H9 (cell line): Measurements from ENCODE around the gene IQCN. TPM values are rescaled to one million over a fixed set of nuclear protein-coding genes. Genes with fewer than 3 reads are reported as not detected.

Experiments
- DNase-seq: peaks from one replicate; pipeline ENCODE4 v3.0.0-alpha.2; 2017
- H2AFZ ChIP-seq: one replicate; pipeline ENCODE4 v1.6.1; 2013; ENCODE audit warnings: mild to moderate bottlenecking, low read length, control low read depth, moderate library complexity
- H2AK5ac ChIP-seq: 2 replicates; pipeline ENCODE4 v1.6.1; 2013; ENCODE audit warnings: low read length, control low read depth, mixed read lengths; ENCODE audit not compliant: insufficient read length
- H2BK120ac ChIP-seq: one replicate; pipeline ENCODE4 v1.6.1; 2013; ENCODE audit warnings: low read depth, mild to moderate bottlenecking, low read length, control low read depth, inconsistent platforms; ENCODE audit not compliant: poor library complexity, severe bottlenecking
- H2BK12ac ChIP-seq: 2 replicates; pipeline ENCODE4 v1.6.1; 2013; ENCODE audit warnings: low read length, control low read depth, mixed read lengths, low read depth; ENCODE audit not compliant: insufficient read length
- H2BK15ac ChIP-seq: 2 replicates; pipeline ENCODE4 v1.6.1; 2013; ENCODE audit warnings: low read depth, low read length, control low read depth
- H2BK20ac ChIP-seq: one replicate; pipeline ENCODE4 v1.6.1; 2013; ENCODE audit warnings: low read depth, mild to moderate bottlenecking, low read length, control low read depth, inconsistent platforms; ENCODE audit not compliant: poor library complexity, severe bottlenecking
- H2BK5ac ChIP-seq: 2 replicates; pipeline ENCODE4 v1.6.1; 2013; ENCODE audit warnings: low read length, control low read depth, mixed read lengths; ENCODE audit not compliant: insufficient read length
- H3K14ac ChIP-seq: 2 replicates; pipeline ENCODE4 v1.6.1; 2013; ENCODE audit warnings: low read length, control low read depth; ENCODE audit not compliant: insufficient read depth
- H3K18ac ChIP-seq: 2 replicates; pipeline ENCODE4 v1.6.1; 2013; ENCODE audit warnings: low read depth, mild to moderate bottlenecking, mixed read lengths, low read length, control low read depth; ENCODE audit not compliant: insufficient read length
- H3K23ac ChIP-seq: 2 replicates; pipeline ENCODE4 v1.6.1; 2013; ENCODE audit warnings: low read length, control low read depth, mixed read lengths, low read depth; ENCODE audit not compliant: insufficient read length
- H3K23me2 ChIP-seq: 2 replicates; pipeline ENCODE4 v1.6.1; 2013; ENCODE audit warnings: low read depth, mild to moderate bottlenecking, mixed read lengths, low read length, control low read depth; ENCODE audit not compliant: insufficient read length, poor library complexity, severe bottlenecking
- H3K27ac ChIP-seq: 2 replicates; pipeline ENCODE4 v1.5.1; 2013; ENCODE audit warnings: low read length, control low read depth, mixed read lengths, low read depth; ENCODE audit not compliant: insufficient read length
- H3K27me3 ChIP-seq: 2 replicates; pipeline ENCODE4 v1.6.1; 2013; ENCODE audit warnings: low read length, control low read depth, inconsistent platforms; ENCODE audit not compliant: insufficient read depth
- H3K4ac ChIP-seq: 2 replicates; pipeline ENCODE4 v1.6.1; 2013; ENCODE audit warnings: low read depth, mild to moderate bottlenecking, control low read depth, inconsistent platforms, low read length, moderate library complexity
- H3K4me1 ChIP-seq: 2 replicates; pipeline ENCODE4 v1.6.1; 2013; ENCODE audit warnings: low read length, control low read depth, inconsistent platforms; ENCODE audit not compliant: insufficient read depth
- H3K4me2 ChIP-seq: 2 replicates; pipeline ENCODE4 v1.6.1; 2013; ENCODE audit warnings: low read length, control low read depth, mixed read lengths; ENCODE audit not compliant: insufficient read length, insufficient read depth
- H3K56ac ChIP-seq: 2 replicates; pipeline ENCODE4 v1.6.1; 2013; ENCODE audit warnings: low read depth, mild to moderate bottlenecking, mixed read lengths, low read length, control low read depth; ENCODE audit not compliant: insufficient read length
- H3K79me1 ChIP-seq: 2 replicates; pipeline ENCODE4 v1.6.1; 2013; ENCODE audit warnings: low read depth, mild to moderate bottlenecking, moderate library complexity, low read length, control low read depth, inconsistent platforms; ENCODE audit not compliant: insufficient read depth, poor library complexity, severe bottlenecking
- H3K79me2 ChIP-seq: 2 replicates; pipeline ENCODE4 v1.6.1; 2013; ENCODE audit warnings: low read length, control low read depth, inconsistent platforms; ENCODE audit not compliant: insufficient read depth
- H3K9ac ChIP-seq: 2 replicates; pipeline ENCODE4 v1.6.1; 2013; ENCODE audit warnings: low read length, control low read depth, mixed read lengths; ENCODE audit not compliant: insufficient read length; ENCODE audit errors: extremely low read depth
- H3K9me3 ChIP-seq: one replicate; pipeline ENCODE4 v1.6.1; 2013; ENCODE audit warnings: low read depth, low read length, inconsistent platforms; ENCODE audit not compliant: control insufficient read depth
- H3T11ph ChIP-seq: one replicate; pipeline ENCODE4 v1.6.1; 2013; ENCODE audit warnings: mild to moderate bottlenecking, low read length, control low read depth, inconsistent platforms
- H4K20me1 ChIP-seq: one replicate; pipeline ENCODE4 v1.6.1; 2013; ENCODE audit not compliant: control insufficient read depth, insufficient read length, insufficient read depth
- H4K5ac ChIP-seq: 2 replicates; pipeline ENCODE4 v1.6.1; 2013; ENCODE audit warnings: low read depth, mild to moderate bottlenecking, mixed read lengths, low read length, control low read depth; ENCODE audit not compliant: insufficient read length
- H4K8ac ChIP-seq: replicated peaks from 2 replicates; pipeline ENCODE4 v1.6.1; 2013; ENCODE audit warnings: low read length, control low read depth, mixed read lengths, low read depth; ENCODE audit not compliant: insufficient read length
- H4K91ac ChIP-seq: 2 replicates; pipeline ENCODE4 v1.6.1; 2013; ENCODE audit warnings: low read depth, mild to moderate bottlenecking, moderate library complexity, mixed read lengths, low read length, control low read depth; ENCODE audit not compliant: insufficient read length
- H3K27ac Mint-ChIP-seq, 3 experiments: 2 replicates in 2 of 3; 3 replicates in 1 of 3; pipeline ENCODE4 v1.8.0; 2020 to 2021; ENCODE audit warnings: mixed read lengths in 3 of 3, mild to moderate bottlenecking in 1 of 3, moderate library complexity in 1 of 3
- H3K27me3 Mint-ChIP-seq: 2 replicates; pipeline ENCODE4 v1.8.0; 2021; ENCODE audit warnings: low read depth, mild to moderate bottlenecking, moderate library complexity, mixed read lengths
- H3K36me3 Mint-ChIP-seq, 3 experiments: 2 replicates in 2 of 3; 3 replicates in 1 of 3; pipeline ENCODE4 v1.8.0; 2020 to 2021; ENCODE audit warnings: low read depth in 3 of 3, mixed read lengths in 3 of 3; ENCODE audit not compliant: insufficient read depth in 1 of 3
- H3K4me1 Mint-ChIP-seq, 2 experiments: 2 replicates each; pipeline ENCODE4 v1.8.0; 2020; ENCODE audit warnings: mixed read lengths in 2 of 2
- H3K4me3 Mint-ChIP-seq, 2 experiments: 2 replicates in 1 of 2; 3 replicates in 1 of 2; pipeline ENCODE4 v1.8.0; 2020 to 2021; ENCODE audit warnings: mild to moderate bottlenecking in 2 of 2, mixed read lengths in 2 of 2, moderate library complexity in 1 of 2
- H3K9me3 Mint-ChIP-seq, 2 experiments: 2 replicates in 1 of 2; 3 replicates in 1 of 2; pipeline ENCODE4 v1.8.0; 2020; ENCODE audit warnings: mild to moderate bottlenecking in 2 of 2, mixed read lengths in 2 of 2, moderate library complexity in 1 of 2
- CTCF ChIP-seq: fragments of 200-600 bp; sonication (generic); conservative IDR thresholded peaks from 3 replicates; pipeline ENCODE4 v1.8.0; 2021; ENCODE audit warnings: antibody characterized with exemption, mild to moderate bottlenecking
- WGBS: extraction: QIAGEN DNeasy Blood & Tissue Kit; methylation state at CpG from one replicate; pipeline ENCODE4 v1.1.7; 2013; ENCODE audit warnings: missing lambda C conversion rate, low lambda C conversion rate, mixed read lengths; ENCODE audit not compliant: insufficient read length; ENCODE audit errors: extremely low coverage; 5-methylcytosine and 5-hydroxymethylcytosine counted together
- total RNA-seq: library from RNA; stranded (reverse); gene quantifications from 2 replicates; pipeline ENCODE4 v1.2.1, GENCODE V29; 2021

The IQCN gene
- total RNA-seq, 1 experiment from 2014 or later: 0.39 TPM

DNA sequence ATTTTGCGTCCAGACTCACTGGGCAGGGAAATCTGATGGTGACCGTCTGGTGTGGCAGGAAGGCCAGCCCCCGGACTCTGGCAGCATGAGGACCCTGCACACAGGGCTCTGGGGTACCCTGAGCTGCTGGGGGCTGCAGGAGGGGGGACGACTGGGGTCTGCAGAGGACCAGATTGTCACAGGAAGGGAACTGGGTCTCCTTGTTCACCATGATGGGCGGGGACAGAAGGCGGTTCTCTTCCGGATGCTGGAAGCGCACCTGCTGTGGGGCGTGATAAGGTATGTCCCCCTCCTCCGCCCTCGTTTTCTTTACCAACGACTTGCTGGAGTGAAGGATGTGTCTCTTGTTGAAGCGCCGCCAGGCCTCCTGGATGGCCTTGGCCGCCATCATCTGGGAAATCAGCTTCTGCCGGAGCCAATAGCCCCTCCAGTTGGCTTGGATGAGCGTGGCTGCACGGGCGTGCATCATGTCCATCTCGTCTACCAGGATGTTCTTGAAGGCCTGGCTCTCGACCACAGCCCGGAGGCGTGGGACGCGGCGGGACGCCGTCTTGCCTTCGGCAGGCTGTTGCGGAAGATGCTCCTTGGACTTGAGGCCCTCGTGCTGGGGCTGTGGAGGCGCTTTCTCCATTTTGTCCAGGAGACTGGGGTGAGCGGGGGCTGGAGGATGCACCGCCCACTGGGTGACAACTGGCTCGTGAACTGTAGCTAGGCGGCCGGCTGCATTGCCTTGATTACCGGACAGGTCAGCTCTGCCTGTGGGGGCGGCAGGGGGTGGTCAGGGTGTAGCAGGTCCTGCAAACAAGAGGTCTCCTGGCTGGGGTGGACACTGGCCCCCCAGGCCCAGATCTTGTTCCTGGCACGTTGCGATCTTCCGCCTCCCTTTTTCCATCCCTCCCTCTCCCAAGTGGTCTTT, 7.2 kb downstream of the IQCN start:
- WGBS: no CpG with 5 or more reads among the region's 42 CpGs
- peaks cover 2 to 20% (median 5%) of the 10 kb centered on the region in 3 experiments; a peak in 4 of 7 replicates for H3K36me3 Mint-ChIP-seq

More for the DNA sequence above, 7.2 kb downstream of the IQCN start:
- Histone ChIP-seq H2BK5ac (no peak overlapping the region), H4K5ac (no peak overlapping the region), H3K23me2 (no peaks in the 10 kb centered on the region), H3K4ac (no peak overlapping the region), H3K4me2 (no peak overlapping the region), H4K20me1 (no peaks in the 10 kb centered on the region), H3K9me3 (no peaks in the 10 kb centered on the region), H3K27ac (no peak overlapping the region), H3K79me2 (no peaks in the 10 kb centered on the region), H4K8ac (no peak overlapping the region), H3T11ph (no peak overlapping the region), H3K56ac (no peak overlapping the region), H3K79me1 (no peaks in the 10 kb centered on the region), H2BK15ac (no peak overlapping the region), H3K4me1 (no peaks in the 10 kb centered on the region), H3K18ac (no peak overlapping the region), H3K9ac (no peak overlapping the region), H4K91ac (no peak overlapping the region), H3K27me3 (no peaks in the 10 kb centered on the region), H2AK5ac (no peak overlapping the region), H2AFZ (no peak overlapping the region), H2BK120ac (no peak overlapping the region), H3K23ac (no peak overlapping the region), H2BK20ac (no peak overlapping the region), H3K14ac (no peak overlapping the region), H2BK12ac (no peak overlapping the region)
- TF ChIP-seq CTCF: no peak
- Mint-ChIP-seq H3K27ac (no peak overlapping the region), H3K27me3 (peaks cover 3% of the 10 kb centered on the region), H3K9me3 (no peaks in the 10 kb centered on the region; a peak in 1 of 5 replicates), H3K4me3 (no peak overlapping the region), H3K4me1 (0 out of 4 replicates have a peak, but pooled peaks cover 0 to under 1% of the 10 kb centered on the region in 2 experiments)
- no peak for DNase-seq
